H1 (cell line): ENCODE results near the gene FAM114A2. TPM values are rescaled to one million over a fixed set of nuclear protein-coding genes. Genes with fewer than 3 reads are reported as not detected.

Experiments used
- CEBPB ChIP-seq: IDR thresholded peaks from 2 replicates; pipeline ENCODE4 v1.6.1; 2012; ENCODE audit warnings: low read depth, low read length
- KDM4A ChIP-seq: IDR thresholded peaks from one replicate; pipeline ENCODE4 v1.7.1; 2012; ENCODE audit warnings: low read depth, mild to moderate bottlenecking, moderate library complexity, low read length, inconsistent platforms; ENCODE audit not compliant: severe bottlenecking
- RBBP5 ChIP-seq: IDR thresholded peaks from 2 replicates; pipeline ENCODE4 v1.7.1; 2012; ENCODE audit warnings: low read depth, mild to moderate bottlenecking, inconsistent platforms, low read length, moderate library complexity, borderline replicate concordance
- SIX5 ChIP-seq: IDR thresholded peaks from 2 replicates; pipeline ENCODE4 v1.6.1; 2011; ENCODE audit warnings: mild to moderate bottlenecking, low read depth, low read length
- polyA plus RNA-seq, 7 experiments: library from polyadenylated mRNA; depleted of rRNA in 3 of 7; stranded (reverse) in 5 of 7; unstranded in 2 of 7; fragments of >200 nt in 5 of 7; fragments of 200-250 nt in 2 of 7; gene quantifications; 1 replicate in 5 of 7; 2 replicates in 1 of 7; 4 replicates in 1 of 7; pipeline versions ENCODE4 v1.2.1 to v1.2.3, GENCODE V29; 2011 to 2013; ENCODE audit warnings: missing spikeins in 2 of 7, mixed read lengths in 2 of 7
- total RNA-seq: library from RNA; stranded (reverse); fragmentation: NEBNext Ultra II Directional; extraction: Animal tissue kit (Norgen Biotek cat#: 25700); gene quantifications from 2 replicates; pipeline ENCODE4 v1.2.1, GENCODE V29; 2021
- TF ChIP-seq, protein P1 (sequence below): fragments of 300-600 bp; sonication (generic); IDR thresholded peaks from 2 replicates; pipeline ENCODE4 v1.7.1; 2012; ENCODE audit warnings: low read length, moderate library complexity, mild to moderate bottlenecking, inconsistent platforms; ENCODE audit not compliant: insufficient replicate concordance

Gene FAM114A2
- total and polyA plus RNA-seq, 2 of the 8 experiments (the other 6 are each of a cell fraction or from before 2014, with no cell fraction given) = 3.8 to 9.2 TPM

DNA sequence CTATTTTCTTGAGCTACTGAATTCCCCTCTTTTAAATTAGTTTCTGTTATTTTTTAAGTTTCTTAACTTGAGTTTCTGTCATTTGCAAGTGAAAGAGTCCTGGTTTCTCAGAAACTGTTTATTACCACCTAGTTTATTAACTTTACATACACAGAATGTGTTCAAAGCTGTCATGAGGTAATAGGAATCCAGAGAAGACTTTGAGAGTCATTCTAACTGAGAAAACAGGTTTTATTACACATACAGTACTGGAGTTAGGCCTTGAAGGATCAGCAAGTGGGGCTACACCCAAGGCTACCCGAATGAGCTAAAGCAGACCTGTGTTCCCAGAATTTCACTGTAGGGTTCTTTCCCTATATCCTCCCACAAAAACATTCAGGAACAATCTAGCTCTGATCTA lies 33.1 kb downstream of the FAM114A2 start (continued):
- TF ChIP-seq, protein P1, sequence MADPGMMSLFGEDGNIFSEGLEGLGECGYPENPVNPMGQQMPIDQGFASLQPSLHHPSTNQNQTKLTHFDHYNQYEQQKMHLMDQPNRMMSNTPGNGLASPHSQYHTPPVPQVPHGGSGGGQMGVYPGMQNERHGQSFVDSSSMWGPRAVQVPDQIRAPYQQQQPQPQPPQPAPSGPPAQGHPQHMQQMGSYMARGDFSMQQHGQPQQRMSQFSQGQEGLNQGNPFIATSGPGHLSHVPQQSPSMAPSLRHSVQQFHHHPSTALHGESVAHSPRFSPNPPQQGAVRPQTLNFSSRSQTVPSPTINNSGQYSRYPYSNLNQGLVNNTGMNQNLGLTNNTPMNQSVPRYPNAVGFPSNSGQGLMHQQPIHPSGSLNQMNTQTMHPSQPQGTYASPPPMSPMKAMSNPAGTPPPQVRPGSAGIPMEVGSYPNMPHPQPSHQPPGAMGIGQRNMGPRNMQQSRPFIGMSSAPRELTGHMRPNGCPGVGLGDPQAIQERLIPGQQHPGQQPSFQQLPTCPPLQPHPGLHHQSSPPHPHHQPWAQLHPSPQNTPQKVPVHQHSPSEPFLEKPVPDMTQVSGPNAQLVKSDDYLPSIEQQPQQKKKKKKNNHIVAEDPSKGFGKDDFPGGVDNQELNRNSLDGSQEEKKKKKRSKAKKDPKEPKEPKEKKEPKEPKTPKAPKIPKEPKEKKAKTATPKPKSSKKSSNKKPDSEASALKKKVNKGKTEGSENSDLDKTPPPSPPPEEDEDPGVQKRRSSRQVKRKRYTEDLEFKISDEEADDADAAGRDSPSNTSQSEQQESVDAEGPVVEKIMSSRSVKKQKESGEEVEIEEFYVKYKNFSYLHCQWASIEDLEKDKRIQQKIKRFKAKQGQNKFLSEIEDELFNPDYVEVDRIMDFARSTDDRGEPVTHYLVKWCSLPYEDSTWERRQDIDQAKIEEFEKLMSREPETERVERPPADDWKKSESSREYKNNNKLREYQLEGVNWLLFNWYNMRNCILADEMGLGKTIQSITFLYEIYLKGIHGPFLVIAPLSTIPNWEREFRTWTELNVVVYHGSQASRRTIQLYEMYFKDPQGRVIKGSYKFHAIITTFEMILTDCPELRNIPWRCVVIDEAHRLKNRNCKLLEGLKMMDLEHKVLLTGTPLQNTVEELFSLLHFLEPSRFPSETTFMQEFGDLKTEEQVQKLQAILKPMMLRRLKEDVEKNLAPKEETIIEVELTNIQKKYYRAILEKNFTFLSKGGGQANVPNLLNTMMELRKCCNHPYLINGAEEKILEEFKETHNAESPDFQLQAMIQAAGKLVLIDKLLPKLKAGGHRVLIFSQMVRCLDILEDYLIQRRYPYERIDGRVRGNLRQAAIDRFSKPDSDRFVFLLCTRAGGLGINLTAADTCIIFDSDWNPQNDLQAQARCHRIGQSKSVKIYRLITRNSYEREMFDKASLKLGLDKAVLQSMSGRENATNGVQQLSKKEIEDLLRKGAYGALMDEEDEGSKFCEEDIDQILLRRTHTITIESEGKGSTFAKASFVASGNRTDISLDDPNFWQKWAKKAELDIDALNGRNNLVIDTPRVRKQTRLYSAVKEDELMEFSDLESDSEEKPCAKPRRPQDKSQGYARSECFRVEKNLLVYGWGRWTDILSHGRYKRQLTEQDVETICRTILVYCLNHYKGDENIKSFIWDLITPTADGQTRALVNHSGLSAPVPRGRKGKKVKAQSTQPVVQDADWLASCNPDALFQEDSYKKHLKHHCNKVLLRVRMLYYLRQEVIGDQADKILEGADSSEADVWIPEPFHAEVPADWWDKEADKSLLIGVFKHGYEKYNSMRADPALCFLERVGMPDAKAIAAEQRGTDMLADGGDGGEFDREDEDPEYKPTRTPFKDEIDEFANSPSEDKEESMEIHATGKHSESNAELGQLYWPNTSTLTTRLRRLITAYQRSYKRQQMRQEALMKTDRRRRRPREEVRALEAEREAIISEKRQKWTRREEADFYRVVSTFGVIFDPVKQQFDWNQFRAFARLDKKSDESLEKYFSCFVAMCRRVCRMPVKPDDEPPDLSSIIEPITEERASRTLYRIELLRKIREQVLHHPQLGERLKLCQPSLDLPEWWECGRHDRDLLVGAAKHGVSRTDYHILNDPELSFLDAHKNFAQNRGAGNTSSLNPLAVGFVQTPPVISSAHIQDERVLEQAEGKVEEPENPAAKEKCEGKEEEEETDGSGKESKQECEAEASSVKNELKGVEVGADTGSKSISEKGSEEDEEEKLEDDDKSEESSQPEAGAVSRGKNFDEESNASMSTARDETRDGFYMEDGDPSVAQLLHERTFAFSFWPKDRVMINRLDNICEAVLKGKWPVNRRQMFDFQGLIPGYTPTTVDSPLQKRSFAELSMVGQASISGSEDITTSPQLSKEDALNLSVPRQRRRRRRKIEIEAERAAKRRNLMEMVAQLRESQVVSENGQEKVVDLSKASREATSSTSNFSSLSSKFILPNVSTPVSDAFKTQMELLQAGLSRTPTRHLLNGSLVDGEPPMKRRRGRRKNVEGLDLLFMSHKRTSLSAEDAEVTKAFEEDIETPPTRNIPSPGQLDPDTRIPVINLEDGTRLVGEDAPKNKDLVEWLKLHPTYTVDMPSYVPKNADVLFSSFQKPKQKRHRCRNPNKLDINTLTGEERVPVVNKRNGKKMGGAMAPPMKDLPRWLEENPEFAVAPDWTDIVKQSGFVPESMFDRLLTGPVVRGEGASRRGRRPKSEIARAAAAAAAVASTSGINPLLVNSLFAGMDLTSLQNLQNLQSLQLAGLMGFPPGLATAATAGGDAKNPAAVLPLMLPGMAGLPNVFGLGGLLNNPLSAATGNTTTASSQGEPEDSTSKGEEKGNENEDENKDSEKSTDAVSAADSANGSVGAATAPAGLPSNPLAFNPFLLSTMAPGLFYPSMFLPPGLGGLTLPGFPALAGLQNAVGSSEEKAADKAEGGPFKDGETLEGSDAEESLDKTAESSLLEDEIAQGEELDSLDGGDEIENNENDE = no peak
- no peak for TF ChIP-seq RBBP5
- no peak for TF ChIP-seq SIX5
- no peak for TF ChIP-seq CEBPB
- no peak for TF ChIP-seq KDM4A
